ENCODE data around the gene GRHL3. TPM values are rescaled to one million over a fixed set of nuclear protein-coding genes. Genes with fewer than 3 reads are reported as not detected.

Gene GRHL3
- total RNA-seq, 1 donor from 2014 or later, result 35.8 TPM

GRCh38 chr1:24374891-24375786 is 56.0 kb downstream of the GRHL3 start:
- no peak for DNase-seq

- no peak for DNase-seq
These were observed 60.7 kb downstream of the GRHL3 start for GRCh38 chr1:24379733-24380315.

- no peak for DNase-seq
These were observed 61.4 kb downstream of the GRHL3 start for GRCh38 chr1:24380508-24380907.

- no peak for DNase-seq
These were observed 62.1 kb downstream of the GRHL3 start for GRCh38 chr1:24381256-24381655.

- DNase-seq, result no peak
These were observed 63.0 kb downstream of the GRHL3 start for GRCh38 chr1:24382165-24382577.

GRCh38 chr1:24383381-24383940 is 64.3 kb downstream of the GRHL3 start:
- DNase-seq, result no peak

- DNase-seq, result no peak
These were observed 65.3 kb downstream of the GRHL3 start for GRCh38 chr1:24384251-24385090.

GRCh38 chr1:24385160-24385940 is 66.2 kb downstream of the GRHL3 start:
- no peak for DNase-seq

- DNase-seq, result peak; percentile 14
These were observed 67.1 kb downstream of the GRHL3 start for GRCh38 chr1:24386241-24386640.

GRCh38 chr1:24386931-24387330 is 67.8 kb downstream of the GRHL3 start:
- no peak for DNase-seq

GRCh38 chr1:24387636-24388175 is 68.5 kb downstream of the GRHL3 start:
- DNase-seq, result no peak

- DNase-seq, result no peak
These were observed 69.3 kb downstream of the GRHL3 start for GRCh38 chr1:24388331-24388885.

- DNase-seq, result no peak
These were observed 70.1 kb downstream of the GRHL3 start for GRCh38 chr1:24389231-24389678.

GRCh38 chr1:24390924-24391782 is 72.0 kb downstream of the GRHL3 start:
- peak; percentile 74 for DNase-seq

GRCh38 chr1:24391882-24392603 is 72.9 kb downstream of the GRHL3 start:
- peak; percentile 38 for DNase-seq

GRCh38 chr1:24392604-24392946 is 73.4 kb downstream of the GRHL3 start:
- DNase-seq, result no peak

GRCh38 chr1:24392982-24393650 is 74.0 kb downstream of the GRHL3 start:
- DNase-seq, result no peak

- DNase-seq, result no peak
These were observed 74.7 kb downstream of the GRHL3 start for GRCh38 chr1:24393892-24394291.

- no peak for DNase-seq
These were observed 80.9 kb downstream of the GRHL3 start for GRCh38 chr1:24400065-24400464.
